Transverse colon (tissue), 4 donors: Measurements from ENCODE around the gene GRIN2A.

Experiments
- CTCF ChIP-seq, 5 experiments: fragments of 200-600 bp in 3 of 5; fragments of 450-650 bp in 2 of 5; sonication (generic) in 3 of 5; IDR thresholded peaks; 1 replicate in 2 of 5; 2 replicates in 3 of 5; pipeline ENCODE4 v1.5.1; 2016 to 2017; ENCODE audit warnings: antibody characterized with exemption in 5 of 5, inconsistent platforms in 3 of 5, mild to moderate bottlenecking in 2 of 5, moderate library complexity in 1 of 5
- EP300 ChIP-seq: sonication (generic); formaldehyde crosslinking; IDR thresholded peaks from one replicate; pipeline ENCODE4 v1.6.1; 2017; ENCODE audit warnings: antibody characterized with exemption, low read depth
- POLR2A ChIP-seq: fragments of 450-650 bp; IDR thresholded peaks from one replicate; pipeline ENCODE4 v1.6.1; 2016; ENCODE audit warnings: antibody characterized with exemption, mild to moderate bottlenecking, moderate library complexity
- POLR2AphosphoS5 ChIP-seq, 3 donors: sonication (generic); formaldehyde crosslinking; IDR thresholded peaks; one replicate each; pipeline ENCODE4 v1.6.1; 2016; ENCODE audit warnings: antibody characterized with exemption in 3 of 3

DNA sequence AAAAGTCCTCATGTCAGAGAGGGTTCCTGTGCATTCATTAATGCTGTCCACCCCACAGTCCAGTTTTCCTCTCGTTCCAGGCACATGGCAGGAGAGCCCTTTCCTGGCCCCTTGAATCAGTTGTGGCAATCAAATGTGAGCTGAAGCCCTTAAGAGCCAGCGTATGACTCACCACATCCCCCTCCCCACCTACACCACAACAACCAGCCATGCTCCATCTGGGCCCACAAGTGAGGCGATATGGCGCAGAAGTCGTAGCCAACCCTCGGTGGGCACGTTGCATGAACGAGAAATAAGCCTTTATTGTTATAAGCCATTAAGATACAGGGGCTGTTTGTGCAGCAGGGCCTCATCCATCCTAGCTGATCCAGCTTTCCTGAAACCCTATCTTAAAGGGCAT lies 28.2 kb downstream of the GRIN2A start:
- TF ChIP-seq POLR2AphosphoS5 (IDR thresholded peaks at IDR 0.05) (no peak), CTCF (IDR thresholded peaks at IDR 0.05) (no peak), POLR2A (no peak), EP300 (no peak)
